ENCODE data around the gene ENO2.

The ENO2 gene

GRCh38 chr12:6923003-6923732 lies 8.8 kb downstream of the ENO2 start:
- TF ChIP-seq NFIC (IDR thresholded peaks at IDR 0.05) = no peak
- no peak for TF ChIP-seq EP300 (IDR thresholded peaks at IDR 0.05; ENCODE audit: borderline replicate concordance)
- no peak for TF ChIP-seq RAD21 (IDR thresholded peaks at IDR 0.05; ENCODE audit: low read depth)
- no peak for TF ChIP-seq MAX (IDR thresholded peaks at IDR 0.05)
- no peak for TF ChIP-seq CEBPB (IDR thresholded peaks at IDR 0.05)
- TF ChIP-seq TEAD4 (IDR thresholded peaks at IDR 0.05) = no peak
- no peak for TF ChIP-seq TAF1 (IDR thresholded peaks at IDR 0.05; ENCODE audit: low read depth)
- TF ChIP-seq USF1 (IDR thresholded peaks at IDR 0.05) = no peak
- no peak for TF ChIP-seq EGR1 (IDR thresholded peaks at IDR 0.05)
- TF ChIP-seq FOXM1 (IDR thresholded peaks at IDR 0.05; ENCODE audit: borderline replicate concordance, low read depth) = no peak
- TF ChIP-seq ZBTB7A (IDR thresholded peaks at IDR 0.05; ENCODE audit: low read depth) = no peak
- TF ChIP-seq CREB1 (IDR thresholded peaks at IDR 0.05; ENCODE audit: low read depth) = no peak
- no peak for TF ChIP-seq TCF12 (IDR thresholded peaks at IDR 0.05; ENCODE audit: low read depth)

GRCh38 chr12:6923851-6924250 lies 9.5 kb downstream of the ENO2 start:
- no peak for TF ChIP-seq USF1 (IDR thresholded peaks at IDR 0.05)
- TF ChIP-seq TEAD4 (IDR thresholded peaks at IDR 0.05) = no peak
- no peak for TF ChIP-seq TCF12 (IDR thresholded peaks at IDR 0.05; ENCODE audit: low read depth)
- no peak for TF ChIP-seq CEBPB (IDR thresholded peaks at IDR 0.05)
- TF ChIP-seq EGR1 (IDR thresholded peaks at IDR 0.05) = no peak
- TF ChIP-seq ZBTB7A (IDR thresholded peaks at IDR 0.05; ENCODE audit: low read depth) = no peak
- TF ChIP-seq TAF1 (IDR thresholded peaks at IDR 0.05; ENCODE audit: low read depth) = no peak
- TF ChIP-seq REST (IDR thresholded peaks at IDR 0.05; ENCODE audit: low read depth) = no peak
- TF ChIP-seq RAD21 (IDR thresholded peaks at IDR 0.05; ENCODE audit: low read depth) = no peak
- no peak for TF ChIP-seq YY1 (IDR thresholded peaks at IDR 0.05; ENCODE audit: low read depth)
- TF ChIP-seq CREB1 (IDR thresholded peaks at IDR 0.05; ENCODE audit: low read depth) = no peak
- TF ChIP-seq NFIC (IDR thresholded peaks at IDR 0.05) = no peak
- TF ChIP-seq EP300 (IDR thresholded peaks at IDR 0.05; ENCODE audit: borderline replicate concordance) = no peak
- no peak for TF ChIP-seq MAX (IDR thresholded peaks at IDR 0.05)
- TF ChIP-seq FOXM1 (IDR thresholded peaks at IDR 0.05; ENCODE audit: borderline replicate concordance, low read depth) = no peak

- no peak for TF ChIP-seq TEAD4 (IDR thresholded peaks at IDR 0.05)
- no peak for TF ChIP-seq CREB1 (IDR thresholded peaks at IDR 0.05; ENCODE audit: low read depth)
- TF ChIP-seq RAD21 (IDR thresholded peaks at IDR 0.05; ENCODE audit: low read depth) = no peak
- TF ChIP-seq EP300 (IDR thresholded peaks at IDR 0.05; ENCODE audit: borderline replicate concordance) = no peak
Measured at GRCh38 chr12:6925239-6925539, 10.8 kb downstream of the ENO2 start.

- TF ChIP-seq REST (IDR thresholded peaks at IDR 0.05; ENCODE audit: low read depth) = peak; percentile 17; the same call in 1 of the 2 replicates
- TF ChIP-seq TEAD4 (IDR thresholded peaks at IDR 0.05) = peak; percentile 63
- peak; percentile 45; the same call in 1 of the 2 replicates for TF ChIP-seq TAF1 (IDR thresholded peaks at IDR 0.05; ENCODE audit: low read depth)
- TF ChIP-seq TCF12 (IDR thresholded peaks at IDR 0.05; ENCODE audit: low read depth) = peak; percentile 50
- TF ChIP-seq USF1 (IDR thresholded peaks at IDR 0.05) = no peak
- TF ChIP-seq EGR1 (IDR thresholded peaks at IDR 0.05) = no peak
- TF ChIP-seq EP300 (IDR thresholded peaks at IDR 0.05; ENCODE audit: borderline replicate concordance) = no peak; the same call in 1 of the 2 replicates
- peak; percentile 69 for TF ChIP-seq NFIC (IDR thresholded peaks at IDR 0.05)
- TF ChIP-seq CREB1 (IDR thresholded peaks at IDR 0.05; ENCODE audit: low read depth) = 0 out of 2 replicates have a peak, but pooled peaks have one; percentile 12
- TF ChIP-seq YY1 (IDR thresholded peaks at IDR 0.05; ENCODE audit: low read depth) = 0 out of 2 replicates have a peak, but pooled peaks have one; percentile 43
- no peak for TF ChIP-seq RAD21 (IDR thresholded peaks at IDR 0.05; ENCODE audit: low read depth)
- 0 out of 2 replicates have a peak, but pooled peaks have one; percentile 48 for TF ChIP-seq CEBPB (IDR thresholded peaks at IDR 0.05)
- peak; percentile 28; the same call in 1 of the 2 replicates for TF ChIP-seq MAX (IDR thresholded peaks at IDR 0.05)
- no peak for TF ChIP-seq FOXM1 (IDR thresholded peaks at IDR 0.05; ENCODE audit: borderline replicate concordance, low read depth)
- peak; percentile 80 for TF ChIP-seq ZBTB7A (IDR thresholded peaks at IDR 0.05; ENCODE audit: low read depth)
Measured at GRCh38 chr12:6925540-6926279, 11.3 kb downstream of the ENO2 start.
